ENCODE results near the gene ZNF598. TPM values are rescaled to one million over a fixed set of nuclear protein-coding genes. Genes with fewer than 3 reads are reported as not detected.

ZNF598 gene
- polyA plus RNA-seq: 10 to 100 TPM; 27.9 to 36.4 TPM

- Histone ChIP-seq H3K4me3 (ENCODE audit: low read depth in 1 of 2, low read length in 2 of 2) (peak within 1 kb of the TSS; percentile 84 to 88), H3K36me3 (ENCODE audit: control insufficient read depth in 2 of 2, insufficient read depth in 2 of 2, low read length in 1 of 2) (peaks cover 0 to 17% of the 10 kb centered on the region in 2 donors), H3K4me1 (ENCODE audit: control insufficient read depth in 2 of 2, insufficient read depth in 2 of 2, low read length in 1 of 2) (peaks cover 10 to 34% of the 10 kb centered on the region in 2 donors), H3K9me3 (ENCODE audit: control insufficient read depth in 2 of 2, insufficient read depth in 1 of 2, low read depth in 1 of 2, low read length in 1 of 2) (no peaks in the 10 kb centered on the region), H3K27ac (ENCODE audit: low read depth in 2 of 2, low read length in 1 of 2) (peak within 1 kb of the TSS; percentile 93 to 97), H3K27me3 (ENCODE audit: control insufficient read depth in 1 of 2, insufficient read depth in 2 of 2, low read length in 2 of 2) (no peaks in the 10 kb centered on the region)
- 1 to 3% methylated on average over 36 to 52 of the region's 52 CpGs for WGBS, 2 donors
These were observed at the start of gene ZNF598 for GRCh38 chr16:2009791-2010510. Gene ZNF598, minus strand, starts transcription at chr16:2009821.

- Histone ChIP-seq H3K36me3 (ENCODE audit: control insufficient read depth in 2 of 2, insufficient read depth in 2 of 2, low read length in 1 of 2) (peaks cover 14 to 53% of the 10 kb centered on the region in 2 donors), H3K27ac (ENCODE audit: low read depth in 2 of 2, low read length in 1 of 2) (no peak overlapping the region), H3K4me1 (ENCODE audit: control insufficient read depth in 2 of 2, insufficient read depth in 2 of 2, low read length in 1 of 2) (no peaks in the 10 kb centered on the region), H3K27me3 (ENCODE audit: control insufficient read depth in 1 of 2, insufficient read depth in 2 of 2, low read length in 2 of 2) (no peaks in the 10 kb centered on the region), H3K4me3 (ENCODE audit: low read depth in 1 of 2, low read length in 2 of 2) (no peak overlapping the region), H3K9me3 (ENCODE audit: control insufficient read depth in 2 of 2, insufficient read depth in 1 of 2, low read depth in 1 of 2, low read length in 1 of 2) (no peaks in the 10 kb centered on the region)
- WGBS, 2 donors: 95% methylated on average over 10 of the region's 10 CpGs
These were observed 49.3 kb upstream of the ZNF598 start for GRCh38 chr16:2058872-2059271.

- no peak overlapping the region for H3K4me3 ChIP-seq (ENCODE audit: low read depth in 1 of 2, low read length in 2 of 2)
- H3K27ac ChIP-seq (ENCODE audit: low read depth in 2 of 2, low read length in 1 of 2): no peak overlapping the region
- H3K36me3 ChIP-seq (ENCODE audit: control insufficient read depth in 2 of 2, insufficient read depth in 2 of 2, low read length in 1 of 2): peaks cover 17 to 53% of the 10 kb centered on the region in 2 donors
- no peaks in the 10 kb centered on the region for H3K4me1 ChIP-seq (ENCODE audit: control insufficient read depth in 2 of 2, insufficient read depth in 2 of 2, low read length in 1 of 2)
- WGBS, 2 donors: 87 to 88% methylated on average over 13 of the region's 13 CpGs
- H3K27me3 ChIP-seq (ENCODE audit: control insufficient read depth in 1 of 2, insufficient read depth in 2 of 2, low read length in 2 of 2): no peaks in the 10 kb centered on the region
- H3K9me3 ChIP-seq (ENCODE audit: control insufficient read depth in 2 of 2, insufficient read depth in 1 of 2, low read depth in 1 of 2, low read length in 1 of 2): no peaks in the 10 kb centered on the region
These were observed 48.8 kb upstream of the ZNF598 start for GRCh38 chr16:2058420-2058819.

- Histone ChIP-seq H3K27ac (ENCODE audit: low read depth in 2 of 2, low read length in 1 of 2) (no peak overlapping the region), H3K4me1 (ENCODE audit: control insufficient read depth in 2 of 2, insufficient read depth in 2 of 2, low read length in 1 of 2) (no peaks in the 10 kb centered on the region), H3K9me3 (ENCODE audit: control insufficient read depth in 2 of 2, insufficient read depth in 1 of 2, low read depth in 1 of 2, low read length in 1 of 2) (no peaks in the 10 kb centered on the region), H3K36me3 (ENCODE audit: control insufficient read depth in 2 of 2, insufficient read depth in 2 of 2, low read length in 1 of 2) (peaks cover 12 to 53% of the 10 kb centered on the region in 2 donors), H3K4me3 (ENCODE audit: low read depth in 1 of 2, low read length in 2 of 2) (no peak overlapping the region), H3K27me3 (ENCODE audit: control insufficient read depth in 1 of 2, insufficient read depth in 2 of 2, low read length in 2 of 2) (no peaks in the 10 kb centered on the region)
- 90 to 96% methylated on average over 9 to 10 of the region's 10 CpGs for WGBS, 2 donors
These were observed 47.8 kb upstream of the ZNF598 start for GRCh38 chr16:2057438-2057837.

- no peak overlapping the region for H3K27ac ChIP-seq (ENCODE audit: low read depth in 2 of 2, low read length in 1 of 2)
- no peaks in the 10 kb centered on the region for H3K4me1 ChIP-seq (ENCODE audit: control insufficient read depth in 2 of 2, insufficient read depth in 2 of 2, low read length in 1 of 2)
- 88 to 89% methylated on average over 19 of the region's 19 CpGs for WGBS, 2 donors
- H3K27me3 ChIP-seq (ENCODE audit: control insufficient read depth in 1 of 2, insufficient read depth in 2 of 2, low read length in 2 of 2): no peaks in the 10 kb centered on the region
- no peaks in the 10 kb centered on the region for H3K9me3 ChIP-seq (ENCODE audit: control insufficient read depth in 2 of 2, insufficient read depth in 1 of 2, low read depth in 1 of 2, low read length in 1 of 2)
- H3K36me3 ChIP-seq (ENCODE audit: control insufficient read depth in 2 of 2, insufficient read depth in 2 of 2, low read length in 1 of 2): peaks cover 10 to 53% of the 10 kb centered on the region in 2 donors
- no peak overlapping the region for H3K4me3 ChIP-seq (ENCODE audit: low read depth in 1 of 2, low read length in 2 of 2)
These were observed 47.2 kb upstream of the ZNF598 start for GRCh38 chr16:2056681-2057407.

- Histone ChIP-seq H3K27me3 (ENCODE audit: control insufficient read depth in 1 of 2, insufficient read depth in 2 of 2, low read length in 2 of 2) (no peaks in the 10 kb centered on the region), H3K4me1 (ENCODE audit: control insufficient read depth in 2 of 2, insufficient read depth in 2 of 2, low read length in 1 of 2) (no peaks in the 10 kb centered on the region), H3K4me3 (ENCODE audit: low read depth in 1 of 2, low read length in 2 of 2) (no peak overlapping the region), H3K27ac (ENCODE audit: low read depth in 2 of 2, low read length in 1 of 2) (no peak overlapping the region), H3K36me3 (ENCODE audit: control insufficient read depth in 2 of 2, insufficient read depth in 2 of 2, low read length in 1 of 2) (peaks cover 10 to 50% of the 10 kb centered on the region in 2 donors), H3K9me3 (ENCODE audit: control insufficient read depth in 2 of 2, insufficient read depth in 1 of 2, low read depth in 1 of 2, low read length in 1 of 2) (no peaks in the 10 kb centered on the region)
- WGBS, 2 donors: 76 to 82% methylated on average over 15 of the region's 15 CpGs
These were observed 46.5 kb upstream of the ZNF598 start for GRCh38 chr16:2056077-2056476.

- WGBS, 2 donors: 69 to 89% methylated on average over 29 of the region's 29 CpGs
- Histone ChIP-seq H3K4me3 (ENCODE audit: low read depth in 1 of 2, low read length in 2 of 2) (no peak overlapping the region), H3K27me3 (ENCODE audit: control insufficient read depth in 1 of 2, insufficient read depth in 2 of 2, low read length in 2 of 2) (no peaks in the 10 kb centered on the region), H3K27ac (ENCODE audit: low read depth in 2 of 2, low read length in 1 of 2) (no peak overlapping the region), H3K9me3 (ENCODE audit: control insufficient read depth in 2 of 2, insufficient read depth in 1 of 2, low read depth in 1 of 2, low read length in 1 of 2) (no peaks in the 10 kb centered on the region), H3K4me1 (ENCODE audit: control insufficient read depth in 2 of 2, insufficient read depth in 2 of 2, low read length in 1 of 2) (no peaks in the 10 kb centered on the region), H3K36me3 (ENCODE audit: control insufficient read depth in 2 of 2, insufficient read depth in 2 of 2, low read length in 1 of 2) (peaks cover 10 to 45% of the 10 kb centered on the region in 2 donors)
These were observed 45.1 kb upstream of the ZNF598 start for GRCh38 chr16:2054543-2055245.

- peaks cover 10 to 45% of the 10 kb centered on the region in 2 donors for H3K36me3 ChIP-seq (ENCODE audit: control insufficient read depth in 2 of 2, insufficient read depth in 2 of 2, low read length in 1 of 2)
- WGBS, 2 donors: 94 to 96% methylated on average over 17 of the region's 17 CpGs
These were observed 44.3 kb upstream of the ZNF598 start for GRCh38 chr16:2053897-2054296.

GRCh38 chr16:2053211-2053610 lies 43.6 kb upstream of the ZNF598 start:
- Histone ChIP-seq H3K4me1 (ENCODE audit: control insufficient read depth in 2 of 2, insufficient read depth in 2 of 2, low read length in 1 of 2) (peaks cover 0 to 4% of the 10 kb centered on the region in 2 donors), H3K27ac (ENCODE audit: low read depth in 2 of 2, low read length in 1 of 2) (no peak overlapping the region), H3K9me3 (ENCODE audit: control insufficient read depth in 2 of 2, insufficient read depth in 1 of 2, low read depth in 1 of 2, low read length in 1 of 2) (no peaks in the 10 kb centered on the region), H3K36me3 (ENCODE audit: control insufficient read depth in 2 of 2, insufficient read depth in 2 of 2, low read length in 1 of 2) (peaks cover 10 to 43% of the 10 kb centered on the region in 2 donors), H3K27me3 (ENCODE audit: control insufficient read depth in 1 of 2, insufficient read depth in 2 of 2, low read length in 2 of 2) (no peaks in the 10 kb centered on the region), H3K4me3 (ENCODE audit: low read depth in 1 of 2, low read length in 2 of 2) (no peak overlapping the region)
- 95% methylated on average over 21 of the region's 21 CpGs for WGBS, 2 donors

More at GRCh38 chr16:2053897-2054296, 44.3 kb upstream of the ZNF598 start:
- Histone ChIP-seq H3K27me3 (ENCODE audit: control insufficient read depth in 1 of 2, insufficient read depth in 2 of 2, low read length in 2 of 2) (no peaks in the 10 kb centered on the region), H3K4me3 (ENCODE audit: low read depth in 1 of 2, low read length in 2 of 2) (no peak overlapping the region), H3K9me3 (ENCODE audit: control insufficient read depth in 2 of 2, insufficient read depth in 1 of 2, low read depth in 1 of 2, low read length in 1 of 2) (no peaks in the 10 kb centered on the region), H3K4me1 (ENCODE audit: control insufficient read depth in 2 of 2, insufficient read depth in 2 of 2, low read length in 1 of 2) (no peaks in the 10 kb centered on the region), H3K27ac (ENCODE audit: low read depth in 2 of 2, low read length in 1 of 2) (no peak overlapping the region)

All from esophagus (tissue), 2 donors.